Trophoblast cell (in vitro differentiated cells and primary cell): Measurements from ENCODE around the gene ICOS.

Source experiments
- DNase-seq, 2 donors: peaks; one replicate each; pipeline ENCODE4 v3.0.0-alpha.2; 2016
- H2AFZ ChIP-seq: 2 replicates; pipeline ENCODE4 v1.6.1; 2013; ENCODE audit warnings: low read length, moderate library complexity, mild to moderate bottlenecking; ENCODE audit not compliant: insufficient read depth, poor library complexity
- H2AK5ac ChIP-seq: 2 replicates; pipeline ENCODE4 v1.6.1; 2013; ENCODE audit warnings: mild to moderate bottlenecking, low read length
- H2BK120ac ChIP-seq: 2 replicates; pipeline ENCODE4 v1.6.1; 2013; ENCODE audit warnings: low read length, mild to moderate bottlenecking, moderate library complexity; ENCODE audit not compliant: insufficient read depth, poor library complexity
- H2BK12ac ChIP-seq: 2 replicates; pipeline ENCODE4 v1.6.1; 2013; ENCODE audit warnings: mild to moderate bottlenecking, low read length, moderate library complexity
- H2BK5ac ChIP-seq: 2 replicates; pipeline ENCODE4 v1.6.1; 2013; ENCODE audit warnings: low read length, low read depth, moderate library complexity, mild to moderate bottlenecking; ENCODE audit not compliant: poor library complexity
- H3K14ac ChIP-seq: 2 replicates; pipeline ENCODE4 v1.6.1; 2013; ENCODE audit warnings: mild to moderate bottlenecking, low read length
- H3K18ac ChIP-seq: 2 replicates; pipeline ENCODE4 v1.6.1; 2013; ENCODE audit warnings: mild to moderate bottlenecking, low read length
- H3K23ac ChIP-seq: 2 replicates; pipeline ENCODE4 v1.6.1; 2013; ENCODE audit warnings: low read length
- H3K27ac ChIP-seq: 2 replicates; pipeline ENCODE4 v1.5.1; 2013; ENCODE audit warnings: low read depth, mild to moderate bottlenecking, inconsistent platforms, low read length, moderate library complexity
- H3K27me3 ChIP-seq: 2 replicates; pipeline ENCODE4 v1.6.1; 2013; ENCODE audit warnings: inconsistent platforms, mild to moderate bottlenecking, low read length, moderate library complexity; ENCODE audit not compliant: insufficient read depth
- H3K36me3 ChIP-seq, 2 experiments: 1 replicate in 1 of 2; 2 replicates in 1 of 2; pipeline ENCODE4 v1.6.1; 2013; ENCODE audit warnings: low read length in 2 of 2, mild to moderate bottlenecking in 2 of 2, moderate library complexity in 1 of 2; ENCODE audit not compliant: insufficient read depth in 2 of 2, control insufficient read depth in 1 of 2
- H3K4ac ChIP-seq: 2 replicates; pipeline ENCODE4 v1.6.1; 2013; ENCODE audit warnings: low read depth, mild to moderate bottlenecking, low read length, moderate library complexity
- H3K4me1 ChIP-seq, 2 experiments: 1 replicate in 1 of 2; 2 replicates in 1 of 2; pipeline ENCODE4 v1.6.1; 2013; ENCODE audit warnings: low read length in 2 of 2, mild to moderate bottlenecking in 2 of 2, moderate library complexity in 1 of 2; ENCODE audit not compliant: insufficient read depth in 2 of 2, control insufficient read depth in 1 of 2
- H3K4me2 ChIP-seq: 2 replicates; pipeline ENCODE4 v1.6.1; 2013; ENCODE audit warnings: inconsistent platforms, mild to moderate bottlenecking, low read length, moderate library complexity
- H3K4me3 ChIP-seq: 2 replicates; pipeline ENCODE4 v1.5.1; 2013; ENCODE audit warnings: mild to moderate bottlenecking, low read depth, low read length, inconsistent platforms
- H3K79me1 ChIP-seq: one replicate; pipeline ENCODE4 v1.6.1; 2013; ENCODE audit warnings: low read length
- H3K79me2 ChIP-seq: 2 replicates; pipeline ENCODE4 v1.6.1; 2013; ENCODE audit warnings: low read length, mild to moderate bottlenecking; ENCODE audit not compliant: control insufficient read depth, insufficient read depth, poor library complexity
- H3K9ac ChIP-seq: 2 replicates; pipeline ENCODE4 v1.6.1; 2013; ENCODE audit warnings: mild to moderate bottlenecking, low read length
- H3K9me3 ChIP-seq: 2 replicates; pipeline ENCODE4 v1.6.1; 2013; ENCODE audit warnings: low read depth, mild to moderate bottlenecking, control low read depth, inconsistent platforms, low read length; ENCODE audit not compliant: insufficient read depth
- H4K12ac ChIP-seq: 2 replicates; pipeline ENCODE4 v1.6.1; 2013; ENCODE audit warnings: low read depth, mild to moderate bottlenecking, low read length, moderate library complexity
- H4K8ac ChIP-seq: 2 replicates; pipeline ENCODE4 v1.6.1; 2013; ENCODE audit warnings: low read depth, mild to moderate bottlenecking, low read length, moderate library complexity
- H4K91ac ChIP-seq: one replicate; pipeline ENCODE4 v1.6.1; 2013; ENCODE audit warnings: low read depth, mild to moderate bottlenecking, low read length, moderate library complexity
- WGBS: extraction: QIAGEN DNeasy Blood & Tissue Kit; methylation state at CpG from one replicate; pipeline ENCODE4 v1.1.7; 2013; ENCODE audit warnings: missing lambda C conversion rate; ENCODE audit not compliant: insufficient read length, insufficient coverage; ENCODE audit errors: extremely low coverage; 5-methylcytosine and 5-hydroxymethylcytosine counted together

The ICOS gene

DNA sequence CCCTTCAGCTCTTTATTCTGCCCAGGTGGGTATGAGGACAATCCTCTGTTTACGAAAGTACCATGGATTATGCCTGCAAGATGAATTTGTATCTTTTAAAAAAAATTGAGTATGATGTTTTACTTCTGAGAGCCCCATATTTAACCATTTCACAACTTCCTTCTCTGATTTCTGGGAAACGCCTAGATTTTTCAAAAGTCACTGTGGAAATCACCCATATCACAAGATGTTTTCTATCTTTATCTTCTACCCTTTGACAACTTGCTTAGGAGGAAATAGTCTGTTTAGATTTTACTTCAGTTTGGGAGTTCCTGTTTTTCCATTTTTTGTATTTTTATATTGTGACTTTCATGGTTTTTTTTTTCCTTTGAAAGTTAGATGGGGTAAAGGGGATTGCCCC is 53.0 kb downstream of the ICOS start:
- H3K4ac ChIP-seq = no peak overlapping the region
- H3K14ac ChIP-seq = no peak overlapping the region
- H4K8ac ChIP-seq = no peak overlapping the region
- WGBS = no CpG with 5 or more reads among the region's 2 CpGs
- no peak overlapping the region for H2AFZ ChIP-seq
- no peak overlapping the region for H3K18ac ChIP-seq
- H3K79me2 ChIP-seq = no peaks in the 10 kb centered on the region
- H2AK5ac ChIP-seq = no peak overlapping the region
- H3K4me3 ChIP-seq = no peak overlapping the region
- H3K9me3 ChIP-seq = no peaks in the 10 kb centered on the region
- no peaks in the 10 kb centered on the region for H3K36me3 ChIP-seq
- H3K27me3 ChIP-seq = no peaks in the 10 kb centered on the region
- peaks cover 0 to 2% of the 10 kb centered on the region in 2 experiments for H3K4me1 ChIP-seq
- H2BK5ac ChIP-seq = no peak overlapping the region
- no peak overlapping the region for H4K91ac ChIP-seq
- no peak overlapping the region for H3K4me2 ChIP-seq
- no peak overlapping the region for H3K23ac ChIP-seq
- no peak for DNase-seq
- H3K9ac ChIP-seq = no peak overlapping the region
- H2BK12ac ChIP-seq = no peak overlapping the region
- no peak overlapping the region for H3K27ac ChIP-seq
- H2BK120ac ChIP-seq = no peak overlapping the region
- H3K79me1 ChIP-seq = no peaks in the 10 kb centered on the region
- H4K12ac ChIP-seq = no peak overlapping the region

DNA sequence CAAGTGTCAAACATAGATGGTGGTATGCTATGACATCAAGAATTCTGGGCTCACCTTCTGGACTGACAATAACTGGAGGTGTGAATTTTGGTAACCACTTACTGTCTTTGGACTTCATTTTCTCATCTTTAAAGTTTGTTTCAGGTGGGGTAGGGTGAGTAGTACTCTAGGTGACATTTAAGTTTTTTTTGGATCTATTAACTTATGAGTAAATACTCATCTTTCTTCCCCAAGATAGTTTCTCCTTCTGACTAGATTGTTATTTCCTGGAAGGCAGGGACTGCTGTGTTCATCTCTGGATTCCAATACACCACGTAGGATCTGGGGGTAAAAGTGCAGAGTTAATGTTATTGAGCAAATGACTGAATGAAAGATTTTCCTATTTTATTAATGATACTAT is 55.9 kb downstream of the ICOS start:
- no peaks in the 10 kb centered on the region for H3K36me3 ChIP-seq
- H3K23ac ChIP-seq = no peak overlapping the region
- peaks cover 0 to 3% of the 10 kb centered on the region in 2 experiments for H3K4me1 ChIP-seq
- no peaks in the 10 kb centered on the region for H3K27me3 ChIP-seq
- no peak overlapping the region for H2BK5ac ChIP-seq
- H3K27ac ChIP-seq = no peak overlapping the region
- H4K12ac ChIP-seq = no peak overlapping the region
- no peaks in the 10 kb centered on the region for H3K79me2 ChIP-seq
- no peak for DNase-seq
- H3K4ac ChIP-seq = no peak overlapping the region
- H2BK12ac ChIP-seq = no peak overlapping the region
- H3K9me3 ChIP-seq = no peaks in the 10 kb centered on the region
- H3K14ac ChIP-seq = no peak overlapping the region
- H2AK5ac ChIP-seq = no peak overlapping the region
- H4K91ac ChIP-seq = no peak overlapping the region
- no peaks in the 10 kb centered on the region for H3K79me1 ChIP-seq
- no peak overlapping the region for H3K4me2 ChIP-seq
- no peak overlapping the region for H2AFZ ChIP-seq
- H4K8ac ChIP-seq = no peak overlapping the region
- no peak overlapping the region for H3K4me3 ChIP-seq
- WGBS = no CpG with 5 or more reads among the region's 1 CpG
- H3K18ac ChIP-seq = no peak overlapping the region
- H2BK120ac ChIP-seq = no peak overlapping the region
- H3K9ac ChIP-seq = no peak overlapping the region

DNA sequence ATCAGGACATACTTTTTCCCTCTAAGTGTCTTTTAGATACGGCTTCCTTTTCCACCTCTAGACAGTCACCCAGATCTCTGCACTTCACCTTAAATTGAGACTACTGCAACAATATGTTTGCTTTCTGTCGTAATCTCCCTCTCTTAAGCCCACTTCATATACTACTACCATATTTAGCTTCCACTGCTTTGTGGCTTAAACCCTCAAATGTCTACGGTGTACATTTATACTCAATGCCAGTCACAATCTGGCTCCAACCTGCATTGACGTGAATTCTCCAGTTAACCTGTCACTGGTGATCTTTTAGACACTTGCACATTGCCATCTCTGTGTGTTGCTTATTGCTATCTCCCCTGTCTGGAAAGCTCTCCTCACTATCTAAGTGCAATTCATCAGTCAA is 56.4 kb downstream of the ICOS start:
- peaks cover 0 to 3% of the 10 kb centered on the region in 2 experiments for H3K4me1 ChIP-seq
- H2BK12ac ChIP-seq = no peak overlapping the region
- H3K14ac ChIP-seq = no peak overlapping the region
- no peak overlapping the region for H2AK5ac ChIP-seq
- H3K27ac ChIP-seq = no peak overlapping the region
- H4K12ac ChIP-seq = no peak overlapping the region
- no peak overlapping the region for H4K8ac ChIP-seq
- H3K4me3 ChIP-seq = no peak overlapping the region
- no peak for DNase-seq
- no peak overlapping the region for H3K9ac ChIP-seq
- no peaks in the 10 kb centered on the region for H3K9me3 ChIP-seq
- no peak overlapping the region for H3K4ac ChIP-seq
- H2AFZ ChIP-seq = no peak overlapping the region
- H3K18ac ChIP-seq = no peak overlapping the region
- no peak overlapping the region for H3K4me2 ChIP-seq
- H3K79me1 ChIP-seq = no peaks in the 10 kb centered on the region
- no CpG with 5 or more reads among the region's 4 CpGs for WGBS
- H3K79me2 ChIP-seq = no peaks in the 10 kb centered on the region
- no peaks in the 10 kb centered on the region for H3K27me3 ChIP-seq
- H3K23ac ChIP-seq = no peak overlapping the region
- H3K36me3 ChIP-seq = no peaks in the 10 kb centered on the region
- H4K91ac ChIP-seq = no peak overlapping the region
- no peak overlapping the region for H2BK5ac ChIP-seq
- H2BK120ac ChIP-seq = no peak overlapping the region

DNA sequence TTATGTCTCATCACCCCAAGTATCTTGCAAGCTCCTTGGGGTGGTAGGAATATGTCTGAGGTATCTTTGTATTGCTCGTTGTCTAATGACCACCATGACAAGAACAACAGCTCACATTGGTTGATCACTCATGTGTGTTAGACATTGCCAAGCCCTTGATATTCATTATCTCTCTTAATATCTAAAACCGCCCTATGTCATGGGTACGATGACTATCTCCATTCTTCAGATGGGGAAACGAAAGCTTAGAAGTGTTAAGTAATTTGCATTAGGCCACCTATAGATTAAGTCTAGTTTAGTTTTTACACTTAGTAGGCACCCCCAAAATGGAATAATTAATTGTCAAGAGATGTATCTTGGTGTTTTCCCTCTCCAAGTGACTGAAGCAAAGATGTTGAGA is 57.0 kb downstream of the ICOS start:
- no peak overlapping the region for H4K12ac ChIP-seq
- no peaks in the 10 kb centered on the region for H3K79me2 ChIP-seq
- H3K4me1 ChIP-seq = peaks cover 0 to 3% of the 10 kb centered on the region in 2 experiments
- no peaks in the 10 kb centered on the region for H3K36me3 ChIP-seq
- no peak overlapping the region for H3K9ac ChIP-seq
- no peak overlapping the region for H3K18ac ChIP-seq
- no peak overlapping the region for H3K4me3 ChIP-seq
- H3K4me2 ChIP-seq = no peak overlapping the region
- no peak overlapping the region for H4K8ac ChIP-seq
- no peak overlapping the region for H3K27ac ChIP-seq
- H3K79me1 ChIP-seq = no peaks in the 10 kb centered on the region
- no peak overlapping the region for H3K4ac ChIP-seq
- no CpG with 5 or more reads among the region's 4 CpGs for WGBS
- H3K9me3 ChIP-seq = no peaks in the 10 kb centered on the region
- no peak overlapping the region for H4K91ac ChIP-seq
- H3K27me3 ChIP-seq = no peaks in the 10 kb centered on the region
- no peak overlapping the region for H3K23ac ChIP-seq
- no peak overlapping the region for H3K14ac ChIP-seq
- no peak for DNase-seq
- no peak overlapping the region for H2BK5ac ChIP-seq
- no peak overlapping the region for H2AK5ac ChIP-seq
- no peak overlapping the region for H2AFZ ChIP-seq
- H2BK120ac ChIP-seq = no peak overlapping the region
- H2BK12ac ChIP-seq = no peak overlapping the region
